Mucosa of rectum (tissue), 2 donors: Measurements from ENCODE around the gene UQCC3.

Source experiments
- H3K27ac ChIP-seq, 2 donors: one replicate each; pipeline ENCODE4 v1.7.0; 2013; ENCODE audit warnings: inconsistent platforms in 2 of 2, low read depth in 2 of 2, low read length in 2 of 2
- H3K27me3 ChIP-seq, 2 donors: one replicate each; pipeline ENCODE4 v1.7.0; 2013; ENCODE audit warnings: low read length in 2 of 2; ENCODE audit not compliant: control insufficient read depth in 2 of 2, insufficient read depth in 2 of 2
- H3K36me3 ChIP-seq, 2 donors: one replicate each; pipeline ENCODE4 v1.7.0; 2013; ENCODE audit warnings: low read length in 2 of 2; ENCODE audit not compliant: control insufficient read depth in 2 of 2, insufficient read depth in 2 of 2
- H3K4me1 ChIP-seq, 2 donors: one replicate each; pipeline ENCODE4 v1.7.0; 2013; ENCODE audit warnings: low read length in 2 of 2, mild to moderate bottlenecking in 1 of 2; ENCODE audit not compliant: control insufficient read depth in 2 of 2, insufficient read depth in 2 of 2
- H3K4me3 ChIP-seq, 2 donors: one replicate each; pipeline ENCODE4 v1.7.0; 2013; ENCODE audit warnings: low read length in 2 of 2
- H3K9ac ChIP-seq, 2 donors: one replicate each; pipeline ENCODE4 v1.7.0; 2013; ENCODE audit warnings: low read length in 2 of 2, low read depth in 1 of 2, mild to moderate bottlenecking in 1 of 2
- H3K9me3 ChIP-seq, 2 donors: one replicate each; pipeline ENCODE4 v1.7.0; 2013; ENCODE audit warnings: low read length in 2 of 2; ENCODE audit not compliant: control insufficient read depth in 2 of 2
- donor health status: healthy.
- donor health status: Normal muscosa, but diverticular disease.

UQCC3 gene

GRCh38 chr11:62710001-62710345 is 38.5 kb downstream of the UQCC3 start:
- Histone ChIP-seq H3K4me1 (peaks cover 46 to 51% of the 10 kb centered on the region in 2 donors), H3K9ac (peak overlapping the region; percentile 86 to 90), H3K9me3 (no peaks in the 10 kb centered on the region)

GRCh38 chr11:62712276-62712812 is 40.9 kb downstream of the UQCC3 start:
- H3K9ac ChIP-seq, result no peak overlapping the region
- no peak overlapping the region for H3K4me3 ChIP-seq
- no peaks in the 10 kb centered on the region for H3K27me3 ChIP-seq
- no peaks in the 10 kb centered on the region for H3K9me3 ChIP-seq
- H3K36me3 ChIP-seq, result peaks cover 50 to 51% of the 10 kb centered on the region in 2 donors
- peaks cover 30 to 33% of the 10 kb centered on the region in 2 donors for H3K4me1 ChIP-seq
- peak overlapping the region in 1 of 2 donors; percentile 53 for H3K27ac ChIP-seq

More at GRCh38 chr11:62710001-62710345, 38.5 kb downstream of the UQCC3 start:
- H3K4me3 ChIP-seq, result peak overlapping the region; percentile 82 to 92
- peaks cover 27 to 29% of the 10 kb centered on the region in 2 donors for H3K36me3 ChIP-seq
- H3K27me3 ChIP-seq, result no peaks in the 10 kb centered on the region
- peak overlapping the region; percentile 93 to 95 for H3K27ac ChIP-seq

GRCh38 chr11:62712861-62713260 is 41.4 kb downstream of the UQCC3 start:
- H3K27me3 ChIP-seq, result no peaks in the 10 kb centered on the region
- H3K4me1 ChIP-seq, result peaks cover 30 to 33% of the 10 kb centered on the region in 2 donors
- H3K27ac ChIP-seq, result peak overlapping the region; percentile 53 to 56
- no peak overlapping the region for H3K9ac ChIP-seq
- H3K4me3 ChIP-seq, result no peak overlapping the region
- H3K36me3 ChIP-seq, result peaks cover 55% of the 10 kb centered on the region in 2 donors
- no peaks in the 10 kb centered on the region for H3K9me3 ChIP-seq

DNA sequence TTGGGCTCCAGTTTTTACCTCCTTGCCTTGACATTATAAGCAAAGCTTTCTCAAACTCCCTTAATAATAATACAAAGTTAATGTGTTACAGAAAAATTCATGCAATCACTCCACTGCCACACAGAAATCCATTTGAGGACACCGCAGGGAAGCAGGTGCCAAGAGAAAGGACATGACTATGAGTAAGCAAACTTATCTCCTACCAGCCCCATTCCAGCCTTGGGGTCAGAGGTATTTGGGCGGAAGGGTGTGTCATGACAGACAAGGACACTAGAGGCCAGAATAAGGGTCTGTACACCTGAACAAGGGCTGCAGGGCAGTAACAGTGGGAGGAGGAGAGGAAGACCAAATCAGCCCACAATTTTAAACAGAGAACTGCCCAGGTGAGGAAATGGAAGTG is 41.9 kb downstream of the UQCC3 start:
- H3K4me1 ChIP-seq, result peaks cover 29 to 32% of the 10 kb centered on the region in 2 donors
- H3K9me3 ChIP-seq, result no peaks in the 10 kb centered on the region
- H3K36me3 ChIP-seq, result peaks cover 59 to 60% of the 10 kb centered on the region in 2 donors
- H3K9ac ChIP-seq, result peak overlapping the region in 1 of 2 donors; percentile 33
- H3K4me3 ChIP-seq, result no peak overlapping the region
- H3K27me3 ChIP-seq, result no peaks in the 10 kb centered on the region
- peak overlapping the region; percentile 53 to 56 for H3K27ac ChIP-seq

GRCh38 chr11:62715150-62716130 is 44.0 kb downstream of the UQCC3 start:
- Histone ChIP-seq H3K27me3 (no peaks in the 10 kb centered on the region), H3K27ac (no peak overlapping the region), H3K9ac (no peak overlapping the region), H3K9me3 (no peaks in the 10 kb centered on the region), H3K4me1 (peaks cover 11 to 15% of the 10 kb centered on the region in 2 donors), H3K36me3 (peaks cover 73 to 74% of the 10 kb centered on the region in 2 donors), H3K4me3 (no peak overlapping the region)

DNA sequence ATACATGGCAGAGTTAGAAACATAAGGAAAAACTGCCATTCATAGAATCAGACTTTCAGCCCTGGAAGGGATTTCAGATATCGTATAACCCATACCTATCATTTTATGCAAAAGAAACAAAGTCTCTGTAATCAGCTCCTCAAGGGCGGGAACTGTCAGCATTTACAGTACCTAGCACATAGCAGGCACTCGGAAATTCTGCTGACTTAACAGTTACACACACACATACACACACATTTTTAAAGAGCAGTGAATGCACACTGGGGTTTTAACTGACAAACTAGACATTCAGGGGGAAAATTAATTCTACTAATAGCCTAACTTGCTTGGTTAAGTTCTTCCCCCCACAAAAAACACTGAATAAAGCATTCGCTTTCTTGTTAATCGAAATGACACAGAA is 44.7 kb downstream of the UQCC3 start:
- no peaks in the 10 kb centered on the region for H3K9me3 ChIP-seq
- H3K4me1 ChIP-seq, result peaks cover 10 to 12% of the 10 kb centered on the region in 2 donors
- no peak overlapping the region for H3K27ac ChIP-seq
- no peak overlapping the region for H3K4me3 ChIP-seq
- H3K36me3 ChIP-seq, result peaks cover 77% of the 10 kb centered on the region in 2 donors
- H3K27me3 ChIP-seq, result no peaks in the 10 kb centered on the region
- no peak overlapping the region for H3K9ac ChIP-seq

GRCh38 chr11:62716816-62717215 is 45.3 kb downstream of the UQCC3 start:
- H3K36me3 ChIP-seq, result peaks cover 78 to 81% of the 10 kb centered on the region in 2 donors
- no peaks in the 10 kb centered on the region for H3K9me3 ChIP-seq
- no peak overlapping the region for H3K27ac ChIP-seq
- no peaks in the 10 kb centered on the region for H3K27me3 ChIP-seq
- no peak overlapping the region for H3K4me3 ChIP-seq
- no peak overlapping the region for H3K9ac ChIP-seq
- H3K4me1 ChIP-seq, result peaks cover 10 to 12% of the 10 kb centered on the region in 2 donors

- Histone ChIP-seq H3K27me3 (no peaks in the 10 kb centered on the region), H3K36me3 (peaks cover 88 to 90% of the 10 kb centered on the region in 2 donors), H3K9me3 (no peaks in the 10 kb centered on the region), H3K4me1 (peaks cover 8% of the 10 kb centered on the region in 2 donors), H3K4me3 (no peak overlapping the region), H3K27ac (no peak overlapping the region), H3K9ac (no peak overlapping the region)
These were observed 48.0 kb downstream of the UQCC3 start for GRCh38 chr11:62719302-62719978.

- Histone ChIP-seq H3K27ac (no peak overlapping the region), H3K9ac (no peak overlapping the region), H3K9me3 (no peaks in the 10 kb centered on the region), H3K4me1 (peaks cover 14 to 20% of the 10 kb centered on the region in 2 donors), H3K36me3 (peaks cover 65 to 67% of the 10 kb centered on the region in 2 donors), H3K27me3 (no peaks in the 10 kb centered on the region), H3K4me3 (no peak overlapping the region)
These were observed 50.5 kb downstream of the UQCC3 start for GRCh38 chr11:62721994-62722393.
